DLD1 (cell line): ENCODE results near the gene QKI.
"Not testable (repeated sequence)": the region's sequence is repeated elsewhere in the genome, so short reads cannot be mapped to it uniquely, and the experiment has no call there.

Experiments
- in situ Hi-C: cut with HindIII; loops from 2 replicates; pipeline ENCODE4 v1.10.0; 2017; ENCODE audit warnings: low sequenced_read_pairs

QKI gene

DNA sequence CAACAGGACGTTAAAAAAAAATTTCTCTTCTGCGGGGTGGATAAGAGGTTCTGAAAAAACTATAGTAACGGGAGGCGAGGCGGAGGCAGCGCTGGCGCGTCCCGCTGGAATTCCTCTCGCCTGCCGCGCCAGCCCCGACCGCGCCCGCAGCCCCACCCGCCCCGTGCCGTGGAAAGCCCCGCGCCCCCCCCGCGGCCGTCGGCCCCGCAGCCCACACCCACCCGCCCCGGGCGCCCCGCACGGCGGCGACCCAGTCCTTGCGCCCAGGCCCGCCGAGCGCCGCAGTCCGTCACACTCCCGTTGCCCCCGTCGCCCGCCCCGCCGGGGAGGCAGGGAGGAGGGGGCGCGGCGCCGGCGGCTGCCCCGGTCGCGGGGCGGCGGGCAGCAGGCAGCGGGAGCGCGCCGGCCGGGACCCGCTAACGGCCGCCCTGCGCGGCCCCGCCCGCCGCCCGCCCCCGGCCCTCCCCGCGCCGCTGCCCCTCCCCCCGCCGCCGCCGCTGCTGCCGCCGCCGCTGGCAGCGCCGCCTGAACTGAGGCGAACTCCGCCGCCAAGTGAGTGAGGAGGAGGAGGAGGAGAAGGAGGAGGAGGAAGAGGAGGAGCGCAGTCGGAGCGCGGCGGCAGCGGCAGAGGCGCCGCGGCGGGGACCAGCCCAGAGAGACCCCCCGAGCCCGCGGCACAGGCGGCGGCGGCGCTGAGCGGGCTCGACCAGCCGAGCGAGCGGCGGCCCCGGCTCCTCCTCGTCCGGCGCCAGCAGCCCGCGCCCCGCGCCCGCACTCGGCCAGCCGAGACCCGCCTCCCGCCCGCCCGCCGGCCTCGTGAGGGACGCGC, at the start of gene QKI:
Gene QKI, plus strand, starts transcription at position 602 of the 829 bp plus-strand sequence. CDS start 476 bp downstream, outside the sequence.
- in situ Hi-C loops, result no loop called here

DNA sequence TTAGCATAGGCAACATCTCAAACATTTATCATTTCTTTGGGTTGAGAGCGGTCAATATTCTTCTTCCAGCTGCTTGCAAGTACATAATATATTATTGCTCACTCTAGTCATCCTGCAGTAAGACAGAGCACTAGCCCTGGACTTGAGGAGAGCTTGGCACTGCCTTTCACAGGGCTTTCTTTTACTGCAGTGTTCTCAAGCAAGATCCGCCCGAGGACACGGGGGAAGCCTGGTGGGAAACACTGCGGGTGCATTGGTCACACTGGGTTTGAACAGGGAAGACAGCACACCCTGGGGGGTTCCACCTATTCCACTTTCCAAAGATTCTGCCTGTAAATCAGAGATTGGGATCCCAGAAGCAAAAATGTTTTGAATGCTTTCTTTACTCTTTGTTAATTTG, 48.2 kb upstream of the QKI start:
- in situ Hi-C loops, result no loop called here

DNA sequence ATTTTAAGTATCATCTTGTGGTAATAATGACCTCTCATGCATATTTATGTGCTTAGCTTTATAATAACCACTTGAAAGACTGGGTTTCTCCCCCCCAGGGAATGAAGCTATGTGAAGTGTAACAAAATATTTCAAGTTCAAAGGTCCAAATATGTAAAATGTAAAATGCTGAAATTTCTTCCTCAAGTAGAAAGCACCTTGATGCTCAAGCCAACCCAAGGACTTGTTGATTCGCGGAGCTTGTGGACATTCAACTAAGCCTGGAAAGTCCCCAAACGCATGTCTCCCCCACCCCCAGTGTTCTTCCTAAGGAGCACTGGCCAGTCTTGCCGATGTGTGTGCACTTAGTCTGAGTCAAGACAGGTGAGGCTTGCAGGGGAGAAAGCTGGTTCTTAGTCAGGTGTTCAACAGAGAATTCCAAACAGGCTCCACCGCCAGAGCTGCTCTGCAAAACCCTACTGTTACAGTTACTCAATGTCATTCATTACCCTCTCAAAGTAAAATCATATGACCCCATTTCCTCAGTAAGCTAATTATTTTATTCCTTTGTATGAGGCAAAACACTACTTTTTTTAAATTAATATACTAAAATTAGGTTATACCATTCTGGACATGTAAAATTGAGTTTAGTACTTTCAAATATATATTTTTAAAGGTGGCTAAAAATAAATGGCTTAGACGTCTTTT, 46.9 kb upstream of the QKI start:
- in situ Hi-C loops, result no loop called here

DNA sequence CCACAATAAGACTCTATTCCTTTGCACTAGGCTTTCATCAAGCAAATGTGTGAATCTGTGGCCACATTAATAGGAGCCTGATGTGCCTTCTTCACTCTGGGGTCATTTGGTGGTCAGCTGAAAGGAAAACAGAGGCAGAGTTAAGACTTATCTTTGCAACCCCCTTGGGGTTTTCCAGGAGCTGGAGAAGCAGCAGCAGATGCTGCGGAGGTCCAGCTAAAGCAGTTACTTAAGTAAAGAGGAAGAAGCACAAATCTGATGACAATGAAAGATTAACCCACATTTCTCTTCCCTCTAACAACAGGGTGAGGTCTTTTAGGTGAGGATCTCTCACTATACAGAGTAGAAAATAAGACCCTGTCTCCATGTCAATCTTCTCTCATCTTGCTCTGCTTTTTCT, 45.4 kb upstream of the QKI start:
- in situ Hi-C loops, result no loop called here

DNA sequence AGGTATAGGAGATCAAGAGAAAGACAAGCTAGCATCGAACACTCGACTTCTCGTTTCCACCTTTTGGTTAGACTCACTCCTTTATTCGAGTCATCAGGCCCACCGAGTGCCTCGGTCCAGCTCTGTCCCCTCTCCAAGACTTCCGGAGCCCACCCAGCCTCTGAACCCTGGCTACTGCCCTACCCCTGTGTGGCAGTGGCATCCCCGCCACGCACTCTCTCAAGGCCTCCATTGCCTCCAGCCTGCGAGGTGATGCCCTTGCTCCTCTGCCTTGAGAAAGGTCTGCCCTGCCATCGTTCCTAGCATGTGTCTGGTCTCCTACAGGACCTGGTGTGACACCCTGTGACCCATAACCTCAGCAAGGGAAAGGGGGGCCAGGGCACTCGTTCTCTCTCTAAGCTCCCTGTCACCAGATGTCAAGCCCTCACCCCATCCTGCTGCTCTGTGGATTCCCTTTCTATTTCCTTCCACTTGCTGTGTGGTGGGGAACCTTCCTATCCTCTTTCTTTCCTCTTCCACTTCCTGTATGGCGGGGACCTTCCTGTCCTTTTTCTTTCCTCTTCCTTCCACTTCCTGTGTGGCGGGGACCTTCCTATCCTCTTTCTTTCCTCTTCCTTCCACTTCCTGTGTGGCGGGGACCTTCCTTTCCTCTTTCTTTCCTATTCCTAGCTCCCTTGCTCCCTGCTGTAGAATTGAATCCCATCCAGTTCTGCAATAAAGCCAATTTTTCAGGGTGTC, 44.7 kb upstream of the QKI start:
- in situ Hi-C loops, result no loop called here

DNA sequence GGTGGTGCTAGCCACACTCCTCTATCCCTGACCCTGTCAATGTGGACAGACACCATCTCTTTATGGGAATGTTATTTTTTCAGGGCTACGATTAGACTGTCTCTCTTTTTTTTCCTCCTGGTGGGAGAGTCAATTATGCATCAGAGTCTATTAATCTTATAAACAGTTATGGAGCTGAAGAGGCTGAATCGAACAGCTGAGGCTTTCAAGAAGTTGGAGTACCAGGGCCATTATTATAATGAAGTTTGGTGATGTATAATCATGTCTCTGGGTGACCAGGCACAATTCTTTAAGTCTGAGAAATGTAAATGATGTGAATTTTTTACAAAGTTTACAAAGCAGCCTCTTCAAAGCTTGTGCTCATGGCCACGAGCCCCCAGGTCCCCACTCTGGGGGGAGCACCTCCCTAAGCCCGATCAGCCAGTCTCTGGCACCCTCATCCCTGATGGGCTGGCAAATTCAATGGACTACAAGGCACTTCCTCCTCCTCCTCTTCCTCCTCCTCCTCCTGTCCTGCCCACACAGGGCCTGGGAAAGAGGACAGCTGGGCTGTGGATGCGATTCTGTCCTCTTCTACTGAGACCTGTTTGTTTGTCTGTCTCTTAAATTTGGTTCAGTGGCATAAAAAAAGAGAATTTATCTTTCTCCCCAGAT, 43.9 kb upstream of the QKI start:
- in situ Hi-C loops, result no loop called here

DNA sequence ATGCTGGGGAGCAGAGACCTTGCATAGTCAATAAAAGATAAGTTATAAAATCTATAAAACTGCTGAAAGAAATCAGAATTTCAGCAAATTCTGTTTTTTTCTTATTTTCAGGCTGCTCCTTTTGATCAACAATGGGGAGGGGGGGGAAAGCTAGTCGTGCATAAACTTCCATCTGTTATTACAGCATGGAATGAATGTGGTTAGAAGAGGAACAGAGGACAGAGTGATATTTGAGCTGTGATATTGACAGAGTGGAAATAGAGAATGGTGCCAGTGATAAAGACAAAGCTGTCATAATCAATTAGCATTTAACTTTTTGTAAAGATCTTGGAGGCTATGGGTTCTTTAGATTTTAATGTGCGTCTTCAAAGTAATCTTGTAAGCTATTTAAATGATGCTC, 43.4 kb upstream of the QKI start:
- in situ Hi-C loops, result no loop called here

DNA sequence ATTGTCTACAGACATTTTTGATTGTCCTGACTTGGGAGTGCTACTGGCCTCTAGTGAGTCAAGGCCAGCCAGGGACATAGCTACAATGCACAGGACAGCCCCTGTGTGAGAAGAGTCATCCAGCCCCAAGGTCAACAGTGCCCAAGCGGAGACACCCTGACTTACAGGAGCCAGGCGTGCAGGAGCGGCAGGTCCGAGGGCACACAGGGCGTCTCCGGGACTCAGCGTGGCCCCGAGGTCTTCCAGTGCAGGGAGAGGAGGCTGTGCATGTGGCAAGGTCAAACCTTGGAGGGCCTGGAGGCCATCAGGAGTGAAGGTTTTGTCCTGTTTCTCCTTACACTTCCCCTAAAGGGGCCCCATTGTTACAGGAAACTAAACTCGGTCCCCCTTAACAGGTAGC, 41.3 kb upstream of the QKI start:
- in situ Hi-C loops, result no loop called here

DNA sequence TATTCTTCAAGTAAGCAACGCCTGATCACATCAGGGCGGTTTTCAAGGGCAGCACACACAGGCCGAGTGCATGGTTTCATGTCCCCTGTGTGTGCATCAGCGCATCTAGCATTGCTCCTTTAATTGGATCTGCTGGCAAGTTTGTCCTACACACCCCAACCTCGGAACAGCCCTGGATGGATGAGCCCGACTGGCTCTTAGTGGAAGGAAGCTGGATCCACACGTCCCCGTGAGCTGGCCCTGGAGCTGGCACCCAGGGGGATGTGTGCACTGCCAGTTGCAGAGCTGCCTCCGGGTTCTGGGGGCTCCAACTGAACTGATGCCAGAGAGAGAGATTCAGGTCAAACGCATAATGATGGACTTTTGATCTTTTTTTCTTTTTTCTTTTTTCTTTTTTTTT, 39.2 kb upstream of the QKI start:
- in situ Hi-C loops, result no loop called here

DNA sequence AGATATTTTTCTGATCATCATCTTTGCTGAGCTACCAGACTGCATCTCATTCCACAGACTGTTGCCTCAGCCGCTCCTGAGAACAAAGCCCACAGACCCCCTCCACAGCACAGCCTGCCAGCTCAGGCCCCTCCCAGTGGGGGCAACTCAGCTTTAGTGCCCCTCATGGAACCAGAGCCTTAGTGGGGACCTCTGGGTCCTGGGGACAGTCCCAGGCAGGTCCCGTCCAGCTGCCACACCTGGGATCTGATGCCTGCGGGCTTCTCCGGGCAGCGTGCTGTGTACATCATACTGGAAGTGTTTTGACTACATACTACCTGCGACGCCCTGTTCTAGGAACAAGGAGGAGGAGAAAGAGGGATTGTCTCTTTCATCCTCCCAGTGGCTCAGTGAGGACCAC, 38.3 kb upstream of the QKI start:
- in situ Hi-C loops, result no loop called here

DNA sequence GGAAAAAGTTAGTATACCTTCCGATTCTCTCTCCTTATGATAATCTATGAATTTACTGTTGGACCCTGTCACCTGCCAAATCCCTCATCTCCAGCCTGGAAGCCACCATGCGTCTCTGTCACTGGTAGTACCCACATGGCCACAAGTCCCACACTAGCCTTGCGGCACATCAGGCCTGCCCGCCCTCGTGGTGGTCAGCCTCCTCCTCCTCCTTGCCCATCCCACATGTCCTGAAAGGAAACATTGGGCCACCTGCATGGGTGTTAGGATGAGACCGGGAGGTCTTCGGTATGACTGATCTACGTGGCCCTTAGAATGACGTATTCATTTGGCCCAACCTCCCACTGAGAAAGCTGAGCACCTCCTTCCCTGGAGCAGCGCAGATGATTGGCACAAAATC, 37.0 kb upstream of the QKI start:
- in situ Hi-C loops, result no loop called here

DNA sequence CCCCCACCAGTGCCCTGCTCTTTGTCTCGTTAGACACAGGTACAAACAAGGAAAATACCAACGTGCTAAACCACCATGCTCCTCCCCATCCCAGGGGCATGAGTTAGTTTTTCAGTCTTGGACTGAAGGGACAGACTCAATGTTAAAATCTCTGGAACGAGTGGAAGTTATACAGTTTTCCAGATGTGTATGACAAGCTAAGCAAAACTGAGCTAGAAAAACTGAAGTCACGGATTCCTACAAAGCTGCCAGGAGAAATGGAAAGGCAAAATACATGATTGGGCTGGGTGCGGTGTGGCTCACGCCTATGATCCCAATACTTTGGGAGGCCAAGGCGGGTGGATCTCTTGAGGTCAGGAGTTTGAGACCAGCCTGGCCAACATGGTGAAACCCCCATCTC, 34.3 kb upstream of the QKI start:
- in situ Hi-C loops, result no loop called here

DNA sequence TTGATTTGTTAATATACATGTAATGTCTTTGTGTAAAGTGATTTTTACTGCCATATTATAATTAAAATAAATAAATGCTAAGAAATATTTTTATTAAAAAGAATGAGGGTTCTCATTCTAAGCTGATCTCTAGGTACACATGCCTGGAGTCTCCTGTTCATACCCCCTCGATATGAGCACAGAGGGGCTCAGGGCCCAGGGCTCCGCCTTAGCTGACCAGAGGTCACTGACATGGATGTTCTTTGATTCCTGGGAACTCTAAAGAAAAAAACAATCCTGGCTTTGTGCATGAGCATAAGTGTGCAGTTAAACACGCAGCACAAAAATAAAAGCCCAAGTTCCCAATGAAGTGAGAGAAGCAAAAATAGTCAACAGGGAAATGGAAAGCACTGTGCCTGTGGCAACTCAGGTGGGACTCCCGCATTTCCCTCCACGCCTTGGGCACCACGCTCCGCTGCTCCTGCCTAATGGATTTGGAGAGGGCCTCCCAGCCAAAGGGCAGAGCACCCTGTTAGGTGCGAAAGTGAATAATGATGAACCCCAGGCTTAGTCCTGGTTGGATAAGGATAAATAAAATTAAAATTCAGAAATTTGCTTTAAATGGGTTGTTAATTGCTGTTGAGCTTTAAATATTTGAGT, 33.3 kb upstream of the QKI start:
- in situ Hi-C loops, result no loop called here

DNA sequence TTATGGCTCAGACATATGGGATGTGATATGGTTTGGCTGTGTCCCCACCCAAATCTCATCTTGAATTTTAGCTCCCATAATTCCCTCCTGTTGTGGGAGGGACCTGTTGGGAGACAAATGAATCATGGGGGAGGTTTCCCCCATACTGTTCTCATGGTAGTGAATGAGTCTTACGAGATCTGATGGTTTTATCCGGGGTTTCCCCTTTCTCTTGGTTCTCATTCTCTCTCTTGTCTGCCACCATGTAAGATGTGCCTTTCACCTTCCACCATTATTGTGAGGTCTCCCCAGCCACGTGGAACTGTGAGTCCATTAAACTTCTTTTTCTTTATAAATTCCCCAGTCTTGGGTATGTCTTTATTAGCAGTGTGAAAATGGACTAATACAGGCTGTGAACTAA, 31.1 kb upstream of the QKI start:
- in situ Hi-C loops, result not testable (repeated sequence)

DNA sequence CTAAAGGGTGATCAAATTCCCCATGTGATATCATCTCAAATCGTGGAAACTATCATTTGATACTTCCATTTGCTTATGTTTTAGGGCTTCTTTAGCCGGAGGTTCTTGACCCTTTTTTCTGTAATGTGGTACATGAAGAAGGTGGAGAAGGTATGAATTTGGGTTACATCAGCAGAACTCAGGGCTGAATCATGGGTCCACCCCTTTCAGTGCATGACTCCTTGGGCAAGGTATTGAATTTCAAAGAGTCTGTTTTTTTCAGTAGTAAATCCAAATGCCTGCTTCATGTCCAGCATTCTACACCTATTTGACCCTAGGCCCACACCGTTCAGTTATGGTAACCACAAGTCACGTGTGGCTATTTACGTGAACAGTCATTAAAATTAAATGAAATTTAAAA, 30.6 kb upstream of the QKI start:
- in situ Hi-C loops, result no loop called here

DNA sequence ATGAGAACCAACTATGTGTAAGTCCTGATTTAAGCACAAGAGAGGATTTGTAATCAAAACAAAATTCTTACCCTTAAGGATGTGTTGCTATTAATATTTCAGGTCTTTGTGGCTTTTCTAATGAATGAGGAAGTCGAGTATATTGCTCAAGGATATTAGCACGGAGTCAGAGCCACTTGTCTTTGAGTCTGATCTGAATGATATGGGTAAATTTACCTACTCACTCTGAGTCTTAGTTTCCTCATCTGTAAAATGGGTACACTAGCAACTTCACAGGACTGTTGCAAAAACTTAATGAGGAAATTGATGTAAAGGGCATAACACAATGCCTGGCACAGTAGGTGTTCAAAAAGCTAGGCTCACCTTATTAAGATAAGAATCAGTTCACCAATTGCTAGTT, 30.0 kb upstream of the QKI start:
- in situ Hi-C loops, result no loop called here

DNA sequence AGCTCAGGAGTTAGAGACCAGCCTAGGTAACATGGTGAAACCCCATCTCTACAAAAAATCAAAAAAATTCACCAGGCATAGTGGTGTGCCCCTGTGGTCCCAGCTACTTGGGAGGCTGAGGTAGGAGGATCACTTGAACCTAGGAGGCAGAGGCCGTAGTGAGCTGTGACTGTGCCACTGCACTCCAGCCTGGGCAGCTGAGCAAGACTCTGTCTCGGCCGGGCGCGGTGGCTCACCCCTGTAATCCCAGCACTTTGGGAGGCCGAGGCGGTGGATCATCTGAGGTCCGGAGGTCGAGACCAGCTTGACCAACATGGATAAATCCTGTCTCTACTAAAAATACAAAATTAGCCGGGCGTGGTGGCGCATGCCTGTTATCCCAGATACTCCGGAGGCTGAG, 29.0 kb upstream of the QKI start:
- in situ Hi-C loops, result not testable (repeated sequence)

DNA sequence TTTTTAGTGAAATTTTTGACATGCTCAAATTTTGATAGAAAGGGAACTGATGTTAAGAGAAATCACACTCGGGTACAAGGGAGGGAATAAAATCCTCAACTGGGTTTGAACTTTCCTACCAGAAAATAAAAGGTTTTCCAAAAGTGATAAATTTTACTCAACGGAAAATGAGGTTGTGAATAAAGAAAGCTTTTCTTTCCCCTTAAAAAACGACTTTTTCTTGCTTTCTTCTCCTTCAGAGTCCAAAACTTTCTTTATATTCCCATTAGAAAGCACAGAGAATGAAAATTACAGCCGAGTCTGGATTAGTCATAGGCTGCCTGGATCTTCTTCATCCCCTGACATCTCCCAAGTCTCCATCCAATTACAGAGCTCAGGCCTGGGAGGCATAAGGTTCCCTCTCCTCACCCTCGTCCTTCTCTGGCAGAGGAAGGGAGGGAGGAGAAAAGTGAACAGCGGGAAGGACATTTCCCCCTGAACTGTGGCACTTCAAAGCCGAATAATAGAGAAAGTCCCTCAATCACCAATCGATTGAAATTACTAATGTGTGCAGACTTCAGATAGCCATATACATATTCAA, 28.1 kb upstream of the QKI start:
- in situ Hi-C loops, result no loop called here

DNA sequence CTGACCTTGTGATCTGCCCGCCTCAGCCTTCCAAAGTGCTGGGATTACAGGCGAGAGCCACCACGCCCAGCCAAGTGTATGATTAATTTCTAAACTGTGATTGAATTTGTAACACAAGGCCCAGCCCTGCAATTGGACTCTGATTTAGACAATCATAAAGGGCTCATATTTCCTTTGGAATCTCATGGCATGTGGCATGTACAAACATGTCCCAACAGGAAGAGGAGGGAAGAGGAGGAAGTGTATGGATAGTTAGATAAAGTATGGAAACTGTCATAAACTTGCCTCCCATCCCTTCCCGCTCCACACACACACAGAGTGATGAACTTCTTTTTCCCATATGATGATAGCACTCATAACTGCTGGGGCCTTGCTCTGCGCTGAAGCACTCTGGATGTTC, 27.2 kb upstream of the QKI start:
- in situ Hi-C loops, result no loop called here

DNA sequence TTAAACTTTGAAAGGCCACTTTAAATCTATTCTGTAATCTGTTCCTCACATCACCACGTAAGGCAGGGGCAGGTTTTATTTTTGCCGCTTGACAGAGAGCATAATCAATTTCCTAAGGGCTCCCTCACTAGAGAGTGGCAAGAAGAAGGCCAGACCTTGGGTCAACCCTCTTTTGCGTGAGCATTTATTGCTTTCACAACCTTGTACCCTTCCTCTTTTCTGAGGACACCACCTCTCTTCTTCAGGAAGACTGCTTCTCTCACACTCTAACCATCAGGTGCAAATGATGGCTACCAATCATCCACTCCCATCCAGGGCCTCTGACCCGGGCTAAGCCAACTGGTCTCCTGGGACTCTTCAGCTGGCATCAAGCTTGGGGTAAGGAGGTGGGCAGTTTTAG, 25.2 kb upstream of the QKI start:
- in situ Hi-C loops, result no loop called here

DNA sequence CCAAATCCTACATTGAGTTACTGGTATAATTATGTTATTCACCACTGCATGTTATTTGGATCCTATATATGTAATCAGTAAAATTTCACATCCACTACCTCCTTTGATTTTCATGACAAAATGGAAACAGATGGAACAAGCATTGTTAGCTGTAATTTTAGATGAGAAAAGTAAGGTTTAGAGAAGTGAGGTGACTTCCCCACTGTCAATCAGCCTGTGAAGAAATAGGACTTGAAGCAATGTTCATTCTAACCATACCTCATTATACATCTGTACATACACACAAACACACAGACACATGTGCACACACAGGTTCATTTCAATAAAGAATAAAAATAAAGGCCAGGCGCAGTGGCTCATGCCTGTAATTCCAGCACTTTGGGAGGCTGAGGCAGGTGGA, 23.7 kb upstream of the QKI start:
- in situ Hi-C loops, result no loop called here
